Iris pigment epithelial cell (primary cell): ENCODE measurements around the gene ARHGAP18.

Source experiments
- DNase-seq: peaks from one replicate; pipeline ENCODE4 v3.0.0-alpha.2; 2011; ENCODE audit warnings: low read depth

ARHGAP18 gene

DNA sequence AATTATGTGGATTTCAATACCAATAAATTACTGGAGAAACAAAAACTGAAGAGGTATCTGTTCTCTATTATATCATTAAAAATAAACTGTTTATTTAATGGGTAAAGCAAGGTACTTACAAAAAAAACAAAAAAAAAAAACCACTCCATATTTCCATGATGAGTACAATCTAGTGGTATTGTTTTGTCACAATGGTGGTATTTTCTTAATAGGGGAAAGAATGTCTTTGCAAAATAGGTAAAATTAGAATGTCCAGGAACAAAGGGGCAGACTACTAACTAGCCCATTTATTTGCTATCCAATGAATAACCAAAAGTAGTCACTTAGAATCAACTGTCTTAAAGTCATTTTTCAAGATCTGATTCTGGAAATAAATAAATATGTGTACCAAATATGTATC lies 92.0 kb downstream of the ARHGAP18 start:
- no peak for DNase-seq

DNA sequence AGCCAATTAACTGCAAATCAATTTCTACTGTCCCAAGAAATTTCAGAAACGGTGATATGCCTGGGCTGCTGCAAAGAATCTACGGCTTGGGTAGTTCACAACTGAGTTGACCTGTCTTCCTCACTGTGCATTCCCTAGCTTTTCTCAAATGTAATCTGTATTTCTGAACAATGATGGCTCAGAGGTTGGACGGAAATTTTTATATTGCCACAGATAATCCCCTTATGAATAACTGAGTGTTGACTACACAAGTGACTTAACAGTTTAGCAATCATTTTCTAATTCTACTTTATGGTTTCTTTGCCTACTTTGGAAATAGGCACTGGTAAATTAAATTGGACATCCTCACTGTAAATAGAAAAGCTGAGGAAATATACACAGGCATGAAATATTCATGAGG lies 94.5 kb downstream of the ARHGAP18 start:
- peak; percentile 82 for DNase-seq

DNA sequence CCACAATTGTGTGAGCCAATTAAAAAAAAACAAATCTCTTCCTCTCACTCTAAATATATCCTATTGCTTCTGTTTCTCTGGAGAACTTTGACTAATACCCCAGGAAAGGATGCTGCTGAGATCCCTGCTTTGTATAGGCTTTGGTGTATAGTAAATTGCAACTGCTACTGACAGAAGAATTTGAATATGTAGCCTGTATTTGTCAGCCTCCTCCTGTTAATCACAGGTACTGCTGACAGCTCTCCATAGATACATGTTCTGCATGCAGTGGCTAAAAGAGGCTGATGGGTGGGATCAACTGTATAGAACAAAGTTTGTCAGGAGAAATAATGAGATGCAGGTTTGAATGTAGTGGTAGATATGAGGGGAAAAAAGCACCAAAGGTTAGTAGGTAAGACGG lies 95.0 kb downstream of the ARHGAP18 start:
- DNase-seq, result no peak

DNA sequence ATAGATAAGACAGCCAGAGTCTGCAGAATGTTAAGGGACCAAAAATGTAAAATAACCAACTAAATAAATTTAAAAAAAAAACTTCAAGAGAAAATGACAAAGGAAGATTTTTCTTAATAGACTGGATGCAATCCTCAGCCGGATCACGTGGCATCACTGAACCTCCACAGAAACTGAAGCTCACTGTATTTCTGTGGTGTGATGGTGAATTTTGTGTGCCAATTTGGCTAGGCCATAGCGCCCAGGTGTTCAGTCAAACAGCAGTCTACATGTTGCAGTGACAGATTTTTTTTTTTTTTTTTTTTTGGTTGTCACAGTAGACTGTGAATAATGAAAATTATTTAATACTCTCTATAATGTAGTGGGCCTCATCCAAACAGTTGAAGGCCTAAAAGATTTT lies 95.5 kb downstream of the ARHGAP18 start:
- no peak for DNase-seq

DNA sequence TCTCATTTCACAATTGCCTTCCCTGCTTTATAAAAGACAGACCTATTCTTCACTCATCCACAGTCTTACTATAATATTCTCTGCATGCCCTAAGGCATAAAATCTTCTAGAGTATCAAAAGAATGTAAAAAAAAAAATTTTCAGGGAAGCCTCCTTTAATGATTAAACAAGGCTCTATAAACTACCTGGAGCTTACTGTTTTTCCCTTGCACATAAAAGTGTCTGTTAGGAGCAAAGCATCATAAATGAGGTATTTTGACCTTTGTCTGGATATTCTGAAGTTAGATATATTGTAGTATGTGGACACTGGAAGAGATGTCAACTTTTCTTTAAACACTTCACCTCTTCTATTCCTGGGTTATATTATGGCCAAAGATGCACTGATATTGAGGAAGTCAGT lies 97.5 kb downstream of the ARHGAP18 start:
- DNase-seq, result no peak

- no peak for DNase-seq
Observed at GRCh38 chr6:129609635-129610034, 100.3 kb downstream of the ARHGAP18 start.

DNA sequence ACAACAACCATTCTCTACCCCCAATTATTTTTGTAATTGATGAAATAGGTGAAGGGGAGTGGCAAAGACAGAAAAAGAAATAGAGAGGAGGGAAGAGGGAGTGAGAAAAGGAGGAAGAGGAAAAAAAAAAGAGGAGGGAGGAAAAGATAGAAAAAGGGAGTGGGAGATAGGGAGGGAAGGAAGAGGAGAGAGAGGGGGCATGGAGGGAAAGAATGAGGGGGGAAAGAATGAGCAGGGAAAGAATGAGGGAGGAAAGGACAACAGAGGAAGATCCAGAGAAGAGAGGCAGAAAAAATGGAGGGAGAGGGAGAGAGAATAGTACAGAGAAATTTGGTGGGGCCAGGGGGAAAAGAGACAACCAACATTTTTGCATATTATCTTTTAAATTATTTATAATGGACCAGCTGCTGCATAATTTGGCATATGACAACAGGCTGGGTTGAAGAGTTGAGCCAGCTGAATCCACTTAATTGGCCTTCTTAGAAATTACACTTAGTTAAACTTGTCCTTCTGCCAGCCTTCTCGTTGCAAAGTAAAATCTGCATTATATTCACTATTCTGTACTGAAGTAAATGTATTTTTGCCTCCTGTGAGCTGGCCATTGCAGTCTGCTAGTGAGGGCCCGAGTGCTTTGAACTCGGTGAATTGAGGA lies 101.0 kb downstream of the ARHGAP18 start:
- no peak for DNase-seq

GRCh38 chr6:129607581-129608186 lies 102.3 kb downstream of the ARHGAP18 start:
- DNase-seq, result peak; percentile 46

GRCh38 chr6:129606664-129607063 lies 103.3 kb downstream of the ARHGAP18 start:
- DNase-seq, result peak; percentile 67

- no peak for DNase-seq
Observed at GRCh38 chr6:129605967-129606366, 104.0 kb downstream of the ARHGAP18 start.

- no peak for DNase-seq
Observed at GRCh38 chr6:129605095-129605494, 104.9 kb downstream of the ARHGAP18 start.

- DNase-seq, result no peak
Observed at GRCh38 chr6:129604321-129604720, 105.7 kb downstream of the ARHGAP18 start.

- DNase-seq, result no peak
Observed at GRCh38 chr6:129603741-129604140, 106.2 kb downstream of the ARHGAP18 start.

- DNase-seq, result no peak
Observed at GRCh38 chr6:129601323-129601722, 108.7 kb downstream of the ARHGAP18 start.

GRCh38 chr6:129599467-129599866 lies 110.5 kb downstream of the ARHGAP18 start:
- DNase-seq, result no peak

GRCh38 chr6:129598244-129599187 lies 111.5 kb downstream of the ARHGAP18 start:
- peak; percentile 79 for DNase-seq

GRCh38 chr6:129597023-129597713 lies 112.8 kb downstream of the ARHGAP18 start:
- DNase-seq, result no peak

DNA sequence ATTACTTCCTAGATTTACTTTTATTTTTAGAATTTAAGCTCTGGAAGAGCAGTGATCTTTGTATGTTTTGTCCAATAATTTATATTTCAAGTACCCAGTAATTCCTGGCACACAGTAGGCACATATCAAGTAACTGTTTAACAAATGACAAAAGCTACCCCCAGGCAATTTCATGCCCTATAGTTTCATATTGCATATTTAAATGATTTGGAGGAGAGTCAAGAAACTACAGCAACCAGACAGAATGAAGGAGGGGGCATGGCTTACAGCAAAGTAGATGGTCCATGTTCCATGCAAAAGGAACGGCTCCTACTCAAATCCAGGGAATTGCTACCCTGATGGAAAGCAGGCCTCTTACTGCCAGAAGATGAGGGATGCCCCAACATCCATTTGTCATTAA lies 113.5 kb downstream of the ARHGAP18 start:
- no peak for DNase-seq

DNA sequence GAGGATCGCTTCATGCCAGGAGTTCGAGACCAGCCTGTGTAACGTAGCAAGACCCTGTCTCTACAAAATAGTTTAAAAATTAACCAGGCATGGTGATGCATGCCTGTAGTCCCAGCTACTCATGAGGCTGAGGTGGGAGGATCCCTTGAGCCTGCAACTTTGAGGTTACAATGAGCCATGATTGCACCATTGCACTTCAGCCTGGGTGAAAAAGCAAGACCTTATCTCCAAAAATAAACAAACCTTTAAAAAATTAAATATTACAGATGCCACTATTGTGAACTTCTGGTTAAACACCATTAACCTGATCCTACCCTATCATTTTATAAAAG lies 116.8 kb downstream of the ARHGAP18 start:
- peak; percentile 90 for DNase-seq

DNA sequence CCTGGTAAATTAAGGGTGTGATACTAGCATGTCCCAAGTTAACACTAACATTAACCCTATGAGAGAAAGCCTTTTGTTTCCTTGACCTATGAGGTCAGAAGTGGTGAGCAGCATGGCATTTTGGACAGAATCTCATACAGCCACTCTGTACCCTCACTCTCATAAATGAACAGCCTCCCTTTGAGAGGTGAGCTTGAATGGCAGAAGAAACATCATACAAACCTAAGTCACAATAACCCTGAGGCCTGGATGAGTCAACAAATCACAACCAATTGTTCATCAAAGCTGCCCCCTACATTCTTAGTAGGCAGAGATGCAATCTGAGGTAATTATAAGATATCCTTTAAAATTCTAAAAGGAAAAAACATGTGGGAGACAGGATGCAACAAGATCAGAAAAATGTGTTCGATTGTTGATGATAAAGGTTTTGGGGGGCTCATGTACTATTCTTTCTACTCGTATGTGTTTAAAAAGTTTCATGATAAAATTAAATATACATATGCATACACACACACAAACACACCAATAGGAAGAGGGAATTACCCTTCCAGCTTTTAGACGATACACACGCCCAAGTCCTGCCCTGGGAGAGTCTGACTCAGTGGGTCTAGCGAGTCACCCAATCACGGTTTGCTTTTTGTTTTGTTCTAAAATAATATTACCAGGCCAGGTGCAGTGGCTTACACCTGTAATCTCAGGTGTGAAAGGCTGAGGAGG lies 117.3 kb downstream of the ARHGAP18 start:
- peak; percentile 39 for DNase-seq

GRCh38 chr6:129590408-129591022 lies 119.5 kb downstream of the ARHGAP18 start:
- DNase-seq, result peak; percentile 94
